SK-N-SH (cell line): ENCODE data around the gene SIPA1. TPM values are rescaled to one million over a fixed set of nuclear protein-coding genes. Genes with fewer than 3 reads are reported as not detected.
A peak's percentile ranks its signal among the peaks of the same experiment; 100 is the strongest.

Experiments used
- CTCF ChIA-PET: fragments of 300-600, 350-600 bp; formaldehyde crosslinking; extraction: SDS; loops from one replicate; lab custom pipeline; 2021; lab: Yijun Ruan, JAX
- POLR2A ChIA-PET: fragments of 350-600 bp; sonication (Branson Sonifier 250); formaldehyde crosslinking; extraction: SDS; loops from one replicate; lab custom pipeline; 2020; ENCODE audit warnings: antibody characterized with exemption, inconsistent platforms; lab: Yijun Ruan, JAX
- DNase-seq: peaks from one replicate; pipeline ENCODE4 v3.0.0; 2012
- H2AFZ ChIP-seq: fragments of 200-600 bp; sonication (generic); 2 replicates; pipeline ENCODE4 v1.8.1; 2016; ENCODE audit warnings: antibody characterized with exemption, mild to moderate bottlenecking, low read depth
- H3F3A ChIP-seq: fragments of 200-600 bp; sonication (generic); replicated peaks from 2 replicates; pipeline ENCODE3; 2016; ENCODE audit warnings: antibody characterized with exemption, mild to moderate bottlenecking; ENCODE audit not compliant: insufficient read depth
- H3K27ac ChIP-seq, 2 experiments: fragments of 200-500 bp in 1 of 2; fragments of 200-600 bp in 1 of 2; sonication (Bioruptor generic) in 1 of 2; sonication (generic), shearing (Covaris generic) in 1 of 2; 2 replicates each; pipeline versions ENCODE4 v1.5.1 to v1.6.1; 2014 to 2016; ENCODE audit warnings: low read depth in 2 of 2, inconsistent platforms in 1 of 2, low read length in 1 of 2, mild to moderate bottlenecking in 1 of 2, mixed read lengths in 1 of 2
- H3K27me3 ChIP-seq: fragments of 200-600 bp; sonication (generic), shearing (Covaris generic); 2 replicates; pipeline ENCODE4 v1.6.1; 2016; ENCODE audit warnings: mixed run types; ENCODE audit not compliant: insufficient read depth
- H3K36me3 ChIP-seq, 2 experiments: fragments of 200-500 bp in 1 of 2; fragments of 200-600 bp in 1 of 2; sonication (Bioruptor generic) in 1 of 2; sonication (generic) in 1 of 2; replicated peaks in 1 of 2; 2 replicates each; pipeline versions ENCODE3 to v1.5.1; 2014 to 2016; ENCODE audit warnings: low read length in 1 of 2, mild to moderate bottlenecking in 1 of 2; ENCODE audit not compliant: insufficient read depth in 2 of 2, control insufficient read depth in 1 of 2
- H3K4me1 ChIP-seq, 2 experiments: fragments of 200-500 bp in 1 of 2; fragments of 200-600 bp in 1 of 2; sonication (Bioruptor generic) in 1 of 2; sonication (generic), shearing (Covaris generic) in 1 of 2; 2 replicates each; pipeline versions ENCODE4 v1.5.1 to v1.6.1; 2014 to 2016; ENCODE audit warnings: low read depth in 1 of 2, low read length in 1 of 2, mixed run types in 1 of 2; ENCODE audit not compliant: insufficient read depth in 2 of 2, control insufficient read depth in 1 of 2
- H3K4me2 ChIP-seq: fragments of 200-600 bp; sonication (generic), shearing (Covaris generic); 2 replicates; pipeline ENCODE4 v1.6.1; 2017; ENCODE audit warnings: mixed run types
- H3K4me3 ChIP-seq, 2 experiments: fragments of 200-500 bp in 1 of 2; fragments of 200-600 bp in 1 of 2; sonication (Bioruptor generic) in 1 of 2; sonication (generic), shearing (Covaris generic) in 1 of 2; 2 replicates each; pipeline versions ENCODE4 v1.5.1 to v1.8.1; 2014 to 2016; ENCODE audit warnings: low read depth in 2 of 2, inconsistent platforms in 1 of 2, low read length in 1 of 2, mild to moderate bottlenecking in 1 of 2, mixed read lengths in 1 of 2, moderate library complexity in 1 of 2
- H3K79me2 ChIP-seq: fragments of 200-600 bp; sonication (generic); 2 replicates; pipeline ENCODE4 v1.8.1; 2017; ENCODE audit warnings: mild to moderate bottlenecking; ENCODE audit not compliant: insufficient read depth
- H3K9ac ChIP-seq: fragments of 200-600 bp; sonication (generic); 2 replicates; pipeline ENCODE4 v1.6.1; 2017; ENCODE audit warnings: mixed run types
- H3K9me2 ChIP-seq: fragments of 200-600 bp; sonication (generic); 2 replicates; pipeline ENCODE4 v1.6.1; 2017; ENCODE audit warnings: mixed run types
- H3K9me3 ChIP-seq: fragments of 200-600 bp; sonication (generic); 2 replicates; pipeline ENCODE4 v1.6.1; 2017; ENCODE audit warnings: mixed run types, mild to moderate bottlenecking, moderate library complexity
- H4K20me1 ChIP-seq: fragments of 200-600 bp; sonication (generic); 2 replicates; pipeline ENCODE4 v1.6.1; 2017; ENCODE audit warnings: mild to moderate bottlenecking, mixed run types; ENCODE audit not compliant: insufficient read depth
- ELF1 ChIP-seq: IDR thresholded peaks from 2 replicates; pipeline ENCODE4 v1.4.0; 2012
- EP300 ChIP-seq, 2 experiments: IDR thresholded peaks; 2 replicates each; pipeline versions ENCODE4 v1.4.0 to v1.6.1; 2012; ENCODE audit warnings: borderline replicate concordance in 1 of 2, low read depth in 1 of 2, low read length in 1 of 2
- FOSL2 ChIP-seq: IDR thresholded peaks from 2 replicates; pipeline ENCODE4 v1.4.0; 2012; ENCODE audit warnings: low read depth, mild to moderate bottlenecking, moderate library complexity, borderline replicate concordance
- GABPA ChIP-seq: IDR thresholded peaks from 2 replicates; pipeline ENCODE4 v1.4.0; 2012; ENCODE audit warnings: low read depth, mild to moderate bottlenecking
- JUND ChIP-seq: IDR thresholded peaks from 2 replicates; pipeline ENCODE4 v1.4.0; 2012
- MEF2A ChIP-seq: IDR thresholded peaks from 2 replicates; pipeline ENCODE4 v1.4.0; 2012; ENCODE audit warnings: low read depth, borderline replicate concordance
- MXI1 ChIP-seq: IDR thresholded peaks from 2 replicates; pipeline ENCODE4 v1.6.1; 2012; ENCODE audit warnings: mild to moderate bottlenecking, low read depth, low read length, improper control_type of control experiment
- NFIC ChIP-seq: IDR thresholded peaks from 2 replicates; pipeline ENCODE4 v1.4.0; 2012; ENCODE audit warnings: borderline replicate concordance
- RAD21 ChIP-seq: IDR thresholded peaks from 2 replicates; pipeline ENCODE4 v1.6.1; 2012; ENCODE audit warnings: mild to moderate bottlenecking, low read length
- RCOR1 ChIP-seq: fragments of 150-350 bp; IDR thresholded peaks from 2 replicates; pipeline ENCODE4 v1.6.1; 2017; ENCODE audit warnings: antibody characterized with exemption, low read length
- RFX5 ChIP-seq: IDR thresholded peaks from 2 replicates; pipeline ENCODE4 v1.6.1; 2012; ENCODE audit warnings: mild to moderate bottlenecking, improper control_type of control experiment, low read length
- RXRA ChIP-seq: IDR thresholded peaks from 2 replicates; pipeline ENCODE4 v1.4.0; 2012; ENCODE audit warnings: low read depth, mild to moderate bottlenecking, borderline replicate concordance
- SIN3A ChIP-seq: IDR thresholded peaks from 2 replicates; pipeline ENCODE4 v1.6.1; 2012; ENCODE audit warnings: low read depth, mild to moderate bottlenecking, low read length, moderate library complexity, borderline replicate concordance
- SMC3 ChIP-seq: IDR thresholded peaks from 2 replicates; pipeline ENCODE4 v1.6.1; 2012; ENCODE audit warnings: low read depth, low read length, improper control_type of control experiment
- TAF1 ChIP-seq: IDR thresholded peaks from 2 replicates; pipeline ENCODE4 v1.6.1; 2012; ENCODE audit warnings: low read depth, mild to moderate bottlenecking, low read length, moderate library complexity, borderline replicate concordance
- TEAD4 ChIP-seq: IDR thresholded peaks from 2 replicates; pipeline ENCODE4 v1.4.0; 2012; ENCODE audit warnings: mild to moderate bottlenecking, borderline replicate concordance; ENCODE audit not compliant: insufficient read depth
- YY1 ChIP-seq: IDR thresholded peaks from 2 replicates; pipeline ENCODE4 v1.4.0; 2012; ENCODE audit warnings: low read depth, mild to moderate bottlenecking
- WGBS: methylation state at CpG from one replicate; pipeline ENCODE4 v1.1.6; 2017; ENCODE audit warnings: low lambda C conversion rate; 5-methylcytosine and 5-hydroxymethylcytosine counted together
- polyA plus RNA-seq, 3 experiments: library from polyadenylated mRNA; depleted of rRNA; stranded (reverse); fragments of >200 nt; gene quantifications; 2 replicates each; pipeline ENCODE4 v1.2.3, GENCODE V29; 2012
- TF ChIP-seq, protein P1 (sequence below): IDR thresholded peaks from 2 replicates; pipeline ENCODE4 v1.4.0; 2012; ENCODE audit warnings: low read depth

Gene SIPA1
- polyA plus RNA-seq, 1 of the 3 experiments (the other 2 are of a cell fraction), result 18.7 TPM

DNA sequence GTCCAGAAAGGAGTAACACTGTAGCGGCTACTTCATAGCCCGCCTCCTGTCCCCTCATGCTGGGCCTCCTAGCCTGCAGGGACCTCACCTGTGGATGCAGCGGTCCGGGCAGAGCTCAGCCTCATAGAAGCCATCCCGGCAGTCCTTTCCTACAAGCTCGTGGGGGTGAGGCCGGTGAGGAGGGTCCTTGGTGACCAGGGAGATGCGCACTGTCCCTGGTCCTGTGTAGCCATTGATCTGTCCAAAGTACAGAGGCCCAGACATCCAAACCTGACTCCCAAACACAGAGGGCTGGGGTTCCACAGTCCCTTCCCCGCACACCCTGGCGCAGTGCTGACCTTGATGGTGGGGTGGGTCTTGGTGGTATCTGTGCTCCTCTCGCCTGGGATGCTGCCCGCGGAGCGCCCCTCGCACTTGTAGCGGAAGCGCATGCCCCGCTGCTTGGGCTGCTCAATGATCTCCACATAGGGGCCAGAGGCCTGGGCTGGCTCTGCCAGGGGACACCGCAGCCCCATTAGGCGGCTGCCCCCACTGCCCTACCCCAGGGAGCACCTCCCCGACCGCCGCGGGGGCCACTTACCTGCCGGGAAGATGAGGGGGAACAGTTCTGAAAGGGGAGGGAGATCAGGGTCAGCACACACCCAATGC, 23.8 kb downstream of the SIPA1 start:
- Histone ChIP-seq H2AFZ (no peak overlapping the region), H3K9me2 (no peaks in the 10 kb centered on the region), H3K9ac (peak overlapping the region; percentile 95), H3K4me2 (peak overlapping the region; percentile 98), H4K20me1 (0 out of 2 replicates have a peak, but pooled peaks cover 7% of the 10 kb centered on the region), H3K36me3 (peaks cover 41 to 42% of the 10 kb centered on the region in 2 experiments), H3F3A (peaks cover 16% of the 10 kb centered on the region), H3K27me3 (no peaks in the 10 kb centered on the region), H3K27ac (peak overlapping the region; percentile 95 to 97; a peak in 3 of 4 replicates), H3K4me3 (peak overlapping the region; percentile 83 to 90)
- POLR2A ChIA-PET, result no interaction called here
- no peak for DNase-seq
- WGBS, result 32% methylated on average over 14 of the region's 25 CpGs
- TF ChIP-seq NFIC, result no peak
- no peak for TF ChIP-seq GABPA
- TF ChIP-seq TEAD4, result no peak
- no peak for TF ChIP-seq FOSL2
- TF ChIP-seq MXI1, result no peak
- TF ChIP-seq SIN3A, result no peak
- no peak for TF ChIP-seq ELF1
- TF ChIP-seq, protein P1, sequence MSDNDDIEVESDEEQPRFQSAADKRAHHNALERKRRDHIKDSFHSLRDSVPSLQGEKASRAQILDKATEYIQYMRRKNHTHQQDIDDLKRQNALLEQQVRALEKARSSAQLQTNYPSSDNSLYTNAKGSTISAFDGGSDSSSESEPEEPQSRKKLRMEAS, result no peak
- no peak for TF ChIP-seq JUND
- no peak for TF ChIP-seq TAF1
- no peak for TF ChIP-seq RFX5
- no peak for TF ChIP-seq MEF2A
- TF ChIP-seq YY1, result no peak
- no peak for TF ChIP-seq EP300 (IDR thresholded peaks at IDR 0.05; ENCODE audit: borderline replicate concordance in 1 of 2, low read depth in 1 of 2, low read length in 1 of 2)
- TF ChIP-seq SMC3, result no peak
- no peak for TF ChIP-seq RXRA
- no peak for TF ChIP-seq RCOR1
- TF ChIP-seq, all 33 proteins: peak for 0
- peaks cover 44% of the 10 kb centered on the region for H3K79me2 ChIP-seq
- no peaks in the 10 kb centered on the region for H3K9me3 ChIP-seq
- CTCF ChIA-PET, result interaction anchor here (1.1 to 2.3 kb wide), 3 partner anchors 8 to 326 kb away, joined by 3 to 13 read pairs (median 6); no protein-coding TSS in a partner anchor
- peaks cover 9% of the 10 kb centered on the region in 2 experiments; a peak in 3 of 4 replicates for H3K4me1 ChIP-seq

DNA sequence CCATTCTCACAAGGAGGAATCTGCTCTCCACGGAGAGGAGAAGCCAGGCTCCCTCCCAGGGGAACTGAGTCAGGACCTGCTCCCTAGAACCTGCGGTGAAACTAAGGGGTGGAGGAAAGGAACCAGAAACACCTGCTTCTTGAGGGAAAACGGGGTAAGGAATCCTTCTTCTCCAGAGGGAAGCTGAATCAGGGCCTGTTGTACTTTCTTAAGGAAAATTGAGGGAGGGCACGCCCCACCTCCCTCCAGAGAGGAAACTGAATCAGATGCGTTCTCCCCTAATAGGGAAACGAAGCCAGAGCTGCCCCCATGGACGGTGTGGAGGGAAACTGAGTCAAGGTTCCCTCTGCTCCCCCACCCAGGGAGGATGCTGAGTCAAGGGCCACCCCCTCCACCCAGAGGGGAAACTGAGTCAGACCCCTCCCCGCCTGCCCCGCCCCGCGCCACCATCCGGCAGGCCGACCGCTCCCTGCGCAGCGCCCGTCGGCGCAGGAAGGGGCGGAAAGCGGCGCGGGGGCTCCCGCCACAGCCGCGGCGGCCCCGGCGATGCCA, 24.4 kb downstream of the SIPA1 start:
- Histone ChIP-seq H3K4me1 (peaks cover 9% of the 10 kb centered on the region in 2 experiments; a peak in 3 of 4 replicates), H3K9me2 (no peaks in the 10 kb centered on the region), H3F3A (peaks cover 16% of the 10 kb centered on the region), H3K9ac (peak overlapping the region; percentile 95), H3K27me3 (no peaks in the 10 kb centered on the region), H3K79me2 (peaks cover 42% of the 10 kb centered on the region), H3K4me2 (peak overlapping the region; percentile 98), H4K20me1 (0 out of 2 replicates have a peak, but pooled peaks cover 7% of the 10 kb centered on the region), H3K4me3 (peak overlapping the region; percentile 83 to 90), H3K27ac (peak overlapping the region; percentile 95 to 97), H3K36me3 (peaks cover 36 to 38% of the 10 kb centered on the region in 2 experiments), H2AFZ (no peak overlapping the region), H3K9me3 (no peaks in the 10 kb centered on the region)
- ChIA-PET POLR2A (interaction anchor here (0.9 to 2.0 kb wide), 5 partner anchors 9 to 228 kb away, joined by 3 to 24 read pairs (median 4); partner anchors contain the start of genes CCDC85B, KAT5, RNASEH2C and SIPA1), CTCF (interaction anchor here (0.8 to 2.3 kb wide), 10 partner anchors 9 to 326 kb away, joined by 3 to 13 read pairs (median 4); partner anchors contain the start of genes CCDC85B, KAT5 and SIPA1)
- no peak for TF ChIP-seq RAD21
- no peak for TF ChIP-seq RXRA
- no peak for TF ChIP-seq RCOR1
- TF ChIP-seq, protein P1, result no peak
- TF ChIP-seq NFIC, result no peak
- no peak for TF ChIP-seq SMC3
- no peak for TF ChIP-seq FOSL2
- no peak for TF ChIP-seq SIN3A
- TF ChIP-seq TEAD4, result no peak
- DNase-seq, result no peak
- 1% methylated on average over 11 of the region's 29 CpGs for WGBS
